ENCODE data around the gene PODN.

PODN gene

DNA sequence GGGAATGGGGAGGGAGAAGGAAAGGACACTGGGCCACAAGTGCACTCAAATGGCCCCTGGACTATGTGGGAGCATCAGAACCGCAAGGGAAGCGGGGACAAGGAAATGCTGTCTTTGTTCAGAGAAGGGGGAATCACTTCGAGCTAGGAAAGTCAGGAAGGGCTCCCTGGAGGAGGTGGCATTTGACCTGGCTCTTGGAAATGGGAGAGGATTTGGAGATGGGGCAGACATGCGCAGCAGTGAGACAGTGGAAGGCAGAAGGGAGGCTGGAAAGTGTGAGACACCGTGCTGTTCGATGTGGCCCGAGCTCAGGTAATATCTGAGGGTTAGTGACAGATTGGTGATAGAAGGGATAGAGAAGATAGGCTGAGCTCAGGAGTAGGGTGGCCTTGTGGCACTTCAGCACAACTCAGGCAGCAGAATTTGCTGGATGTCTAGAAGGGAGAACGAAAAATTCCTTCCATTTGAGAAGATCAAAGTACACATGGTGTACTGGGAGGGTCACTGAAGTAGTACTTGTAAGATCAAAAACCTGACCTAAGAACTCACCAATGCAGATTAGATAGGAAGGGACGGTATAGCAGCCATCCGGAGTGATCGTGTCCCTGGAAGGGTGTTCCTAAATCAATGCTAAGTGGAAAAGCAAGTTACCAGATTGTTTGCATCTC is 55.1 kb downstream of the PODN start:
- DNase-seq, result no peak

GRCh38 chr1:53117836-53118235 is 55.8 kb downstream of the PODN start:
- no peak for DNase-seq

DNA sequence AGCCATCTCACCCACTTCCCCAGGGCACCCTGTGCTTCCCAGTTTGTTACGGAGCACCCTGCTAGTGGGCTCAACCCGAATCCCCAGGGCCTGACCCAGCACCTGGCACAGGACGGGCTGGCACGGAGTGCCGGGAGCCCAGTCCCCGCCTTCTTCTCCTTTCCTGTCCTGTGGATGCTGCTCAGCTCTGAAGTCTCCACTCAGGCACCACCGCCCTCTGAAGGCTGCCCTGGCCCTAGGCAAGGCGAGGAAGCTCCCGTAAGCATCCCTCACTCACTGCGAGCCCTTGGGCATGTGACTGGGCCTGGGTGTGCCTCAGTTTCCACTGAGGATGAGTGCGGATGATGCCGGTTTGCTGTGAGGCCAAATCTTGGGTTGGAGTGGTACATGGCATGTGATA is 58.6 kb downstream of the PODN start:
- no peak for DNase-seq

- DNase-seq, result peak; percentile 24
These were observed 59.5 kb downstream of the PODN start for GRCh38 chr1:53121319-53122172.

DNA sequence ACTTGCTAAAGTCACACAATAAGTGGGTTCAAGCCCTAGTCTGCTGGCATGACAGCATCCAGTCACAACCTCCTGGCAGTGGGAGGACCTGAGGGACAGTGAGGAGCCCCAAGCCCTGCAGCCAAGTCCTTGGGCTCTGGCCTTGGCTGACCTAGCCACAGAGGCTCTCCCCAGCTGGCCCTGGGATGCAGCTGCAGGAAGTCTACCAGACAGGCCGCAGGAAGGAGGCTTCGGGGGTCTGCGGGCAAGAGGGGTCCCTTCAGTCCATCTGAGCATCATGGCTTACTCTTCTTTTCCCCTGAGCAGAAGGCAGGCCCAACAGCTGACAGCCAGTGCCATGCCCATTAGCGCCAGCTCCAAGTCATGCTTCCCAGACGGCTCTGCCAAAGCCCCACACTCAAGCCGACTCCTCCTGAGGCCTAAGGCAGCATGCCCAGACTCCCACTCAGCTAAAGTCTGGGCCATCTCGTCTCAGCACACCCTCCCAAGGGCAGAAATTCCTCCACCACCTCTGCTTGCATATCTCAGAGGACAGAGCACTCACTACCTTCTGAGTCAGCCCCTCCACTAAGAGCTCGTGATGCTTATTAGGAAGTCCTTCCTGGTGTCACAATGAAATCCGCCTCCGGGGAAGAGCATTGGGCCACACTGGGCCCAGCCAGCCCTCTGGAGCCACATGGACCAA is 60.3 kb downstream of the PODN start:
- DNase-seq, result no peak

DNA sequence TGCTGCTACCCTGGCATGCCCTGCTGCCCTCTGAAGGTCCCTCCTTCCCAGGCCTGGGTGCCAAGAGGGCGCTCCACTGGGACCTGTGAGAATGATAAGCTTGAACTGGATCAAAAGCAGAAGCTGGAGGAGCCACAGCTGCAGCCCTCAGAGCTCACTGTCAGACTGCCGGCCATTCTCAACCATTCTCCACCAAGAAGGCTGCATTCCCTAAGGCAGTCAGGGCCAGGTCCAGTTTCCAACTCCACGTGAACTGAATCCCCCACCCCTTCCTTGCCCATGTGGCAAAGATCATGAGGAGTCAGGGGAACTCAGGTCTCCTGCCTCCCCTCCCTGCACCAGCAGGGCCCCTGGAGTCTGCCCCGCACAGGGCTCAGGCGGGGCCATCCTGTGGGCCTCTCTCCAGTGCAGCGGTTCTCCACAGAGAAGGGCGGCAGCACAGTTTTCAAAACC is 61.0 kb downstream of the PODN start:
- DNase-seq, result no peak

- no peak for DNase-seq
These were observed 61.6 kb downstream of the PODN start for GRCh38 chr1:53123453-53124140.

DNA sequence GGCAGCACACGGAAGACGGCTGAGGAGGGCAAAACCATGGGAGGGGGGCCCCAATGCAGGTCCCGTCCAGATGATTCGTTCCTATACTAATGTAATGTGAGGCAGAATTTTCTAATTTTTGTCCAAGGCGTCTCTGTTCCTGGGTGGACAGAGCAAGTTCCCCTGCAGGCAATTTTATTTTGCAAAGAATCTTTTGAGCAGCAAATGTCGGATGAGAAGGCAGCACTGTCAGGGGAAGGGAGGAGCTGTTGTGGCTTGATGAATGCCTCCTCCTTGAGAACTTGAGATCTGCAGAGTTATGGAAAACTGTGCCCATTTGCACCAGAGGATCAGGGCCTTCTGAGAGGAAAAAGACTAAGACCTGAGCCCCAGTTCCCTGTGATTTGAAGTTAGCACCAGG is 63.1 kb downstream of the PODN start:
- DNase-seq, result no peak

DNA sequence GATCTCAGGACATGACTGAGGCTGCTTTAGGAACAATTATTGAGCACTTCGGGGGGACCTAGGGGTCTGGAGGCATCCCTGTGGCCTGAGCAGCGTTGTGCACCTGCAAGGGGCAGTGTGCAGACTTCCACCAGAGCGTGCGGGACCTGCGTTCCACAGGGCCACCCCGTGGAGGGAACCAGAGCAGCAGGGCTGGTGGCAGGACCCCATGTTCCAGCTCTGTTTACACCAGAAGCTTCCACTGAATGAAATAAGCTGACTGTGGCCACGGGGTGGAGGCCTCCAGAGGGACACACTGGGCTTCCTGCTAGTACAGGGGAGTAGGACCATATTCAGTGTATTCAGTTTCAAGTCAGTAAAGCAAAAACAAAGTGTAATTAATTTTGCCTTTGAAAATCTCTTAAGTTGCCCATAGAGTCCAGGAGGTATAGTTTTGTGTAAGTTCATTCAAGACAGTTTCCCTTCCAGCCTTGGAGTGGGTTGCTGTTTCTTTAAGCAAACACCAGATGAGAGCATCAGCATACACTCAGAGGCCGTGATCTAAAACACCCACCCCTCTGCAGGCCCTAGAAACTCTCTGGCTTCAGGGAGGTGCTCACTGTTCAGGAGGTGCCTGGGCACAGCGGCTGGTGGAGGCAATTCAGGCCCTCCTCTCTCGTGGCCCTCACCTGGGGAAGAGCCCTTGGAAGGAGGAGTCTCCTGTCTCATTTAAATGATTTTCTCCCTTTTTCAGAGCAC is 63.8 kb downstream of the PODN start:
- DNase-seq, result no peak

DNA sequence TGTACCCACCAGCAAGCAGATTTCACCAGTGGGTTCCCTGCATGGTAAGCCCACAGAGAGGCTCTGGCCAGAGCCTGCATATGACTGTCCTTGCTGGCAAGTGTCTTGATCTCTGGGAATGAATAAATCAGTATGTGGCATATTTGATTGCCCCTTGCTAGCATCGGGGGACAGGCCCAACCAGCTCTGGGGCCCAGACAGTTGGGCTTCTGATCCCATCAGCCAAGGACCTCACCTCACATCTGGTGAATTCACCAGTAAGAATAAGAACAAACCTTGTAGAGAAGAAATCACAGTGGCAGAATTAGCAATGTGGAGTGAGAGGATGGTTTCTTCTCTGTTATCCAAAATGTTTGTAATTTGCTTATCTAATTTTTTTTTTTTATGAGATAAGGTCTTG is 64.5 kb downstream of the PODN start:
- DNase-seq, result no peak

DNA sequence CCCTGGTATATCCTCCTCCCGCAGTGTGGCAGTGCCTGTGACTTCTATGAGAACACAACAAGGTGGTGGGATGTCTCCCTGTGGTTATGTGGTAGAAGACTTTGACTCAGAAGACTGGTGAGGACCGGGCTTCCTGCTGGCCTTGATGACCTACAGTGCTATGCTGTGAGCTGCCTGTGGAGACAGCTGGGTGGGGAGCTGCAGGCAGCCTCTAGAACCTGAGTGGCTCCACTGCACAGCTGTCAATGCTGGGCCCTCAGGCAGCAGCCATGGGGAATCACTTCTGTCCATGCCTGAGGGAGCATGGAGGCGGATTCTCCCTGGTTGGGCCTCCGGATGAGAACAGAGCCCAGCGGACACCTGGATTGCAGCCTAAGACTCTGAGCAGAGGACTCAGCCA is 65.5 kb downstream of the PODN start:
- no peak for DNase-seq

DNA sequence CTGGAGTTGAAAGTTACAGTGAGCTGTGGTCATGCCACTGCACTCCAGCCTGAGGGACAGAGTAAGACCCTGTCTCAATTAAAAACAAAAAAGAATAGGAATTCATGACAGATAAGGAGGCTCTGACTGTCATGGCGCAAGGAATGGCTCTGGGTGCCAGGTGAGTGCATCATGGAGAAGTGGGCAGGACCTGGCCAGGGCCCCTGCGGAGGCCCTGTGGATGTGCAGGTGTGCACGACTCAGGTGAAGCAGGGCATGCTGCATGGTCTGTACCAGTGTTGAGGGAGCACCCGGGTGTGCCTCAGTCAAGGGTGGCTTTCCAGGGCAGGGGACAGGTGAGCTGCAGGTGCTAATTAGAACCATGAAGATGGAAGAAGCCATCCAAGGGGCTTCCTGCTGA is 66.4 kb downstream of the PODN start:
- DNase-seq, result no peak

DNA sequence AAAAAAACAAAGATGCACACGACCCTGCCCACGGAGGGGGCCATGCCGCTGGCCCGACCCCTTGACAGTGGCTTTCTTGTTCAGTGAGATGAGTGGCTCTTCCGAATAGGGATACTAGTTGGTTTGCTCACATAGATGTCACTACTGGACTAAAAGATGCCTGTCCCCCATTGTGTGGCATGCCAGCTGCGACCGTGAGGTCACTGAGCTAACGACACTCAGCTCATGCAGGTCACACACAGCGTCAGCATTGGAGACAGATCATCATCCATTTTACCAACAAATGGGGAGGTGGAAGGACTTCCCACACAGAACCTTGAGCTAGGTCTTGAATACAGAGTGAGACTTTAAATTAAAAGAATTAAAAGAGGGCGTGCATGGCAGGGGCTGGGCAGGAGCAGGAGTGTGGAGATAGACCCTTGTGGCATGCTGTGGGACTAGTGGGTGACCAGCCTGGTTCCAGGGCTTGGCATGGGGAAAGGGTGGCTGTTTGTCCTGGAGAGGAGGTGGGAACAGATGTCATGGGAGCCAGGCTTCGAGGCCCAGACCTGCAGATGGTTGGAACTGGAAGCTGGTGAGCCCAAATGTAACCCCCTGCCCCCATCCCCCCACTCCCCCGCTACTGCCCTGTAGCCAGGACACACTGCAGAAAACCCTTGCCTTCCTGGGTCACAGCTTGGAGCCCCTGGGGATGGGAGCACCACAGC is 68.0 kb downstream of the PODN start:
- no peak for DNase-seq

DNA sequence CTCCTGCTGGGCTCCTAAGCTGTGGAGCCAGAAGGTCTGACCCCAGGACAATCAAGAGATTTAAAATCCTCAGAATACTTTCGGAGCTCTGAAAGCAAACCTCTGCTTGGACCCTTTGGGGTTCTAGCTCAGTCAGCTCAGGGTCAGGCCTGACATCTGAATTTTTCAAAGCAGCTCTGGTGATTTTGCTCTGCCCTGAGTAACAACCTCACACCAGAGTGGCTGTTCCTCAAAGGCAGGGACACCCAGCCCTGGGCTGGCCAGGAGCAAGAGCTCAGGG is 68.5 kb downstream of the PODN start:
- no peak for DNase-seq

DNA sequence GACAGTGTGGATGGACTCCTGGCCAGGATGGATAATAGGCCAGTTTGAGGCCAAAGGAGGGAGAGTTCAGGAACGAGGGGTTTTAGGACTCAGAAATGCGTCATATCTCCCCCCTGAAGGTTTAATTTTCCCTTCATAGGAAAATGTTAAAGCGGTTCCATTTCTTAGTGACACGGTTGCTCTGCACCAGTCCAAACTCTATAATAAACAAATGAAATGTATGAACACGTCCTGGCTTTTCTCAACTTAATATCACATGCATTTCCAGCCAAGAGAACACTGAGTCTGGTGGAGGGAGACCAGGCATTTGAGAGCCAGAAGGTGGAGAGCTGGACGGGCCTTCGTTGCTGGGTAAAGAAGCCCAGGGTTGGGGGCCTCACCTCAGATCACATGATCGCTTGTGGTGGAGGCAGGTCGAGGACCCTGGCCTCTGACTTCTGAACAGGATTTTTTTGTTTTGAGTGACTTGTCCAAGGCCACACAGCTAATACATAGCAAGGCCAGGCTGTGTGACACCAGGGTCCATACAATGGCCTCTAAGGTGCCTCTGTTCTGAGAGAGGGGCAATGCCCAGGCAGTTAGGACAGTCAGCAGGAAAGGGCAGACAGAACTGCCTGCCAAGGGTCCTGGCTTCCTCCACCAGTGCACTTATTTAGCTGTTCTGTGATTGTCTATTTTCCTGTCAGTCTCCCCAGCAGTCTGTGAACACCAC is 69.0 kb downstream of the PODN start:
- DNase-seq, result no peak

GRCh38 chr1:53131590-53131938 is 69.6 kb downstream of the PODN start:
- DNase-seq, result no peak

DNA sequence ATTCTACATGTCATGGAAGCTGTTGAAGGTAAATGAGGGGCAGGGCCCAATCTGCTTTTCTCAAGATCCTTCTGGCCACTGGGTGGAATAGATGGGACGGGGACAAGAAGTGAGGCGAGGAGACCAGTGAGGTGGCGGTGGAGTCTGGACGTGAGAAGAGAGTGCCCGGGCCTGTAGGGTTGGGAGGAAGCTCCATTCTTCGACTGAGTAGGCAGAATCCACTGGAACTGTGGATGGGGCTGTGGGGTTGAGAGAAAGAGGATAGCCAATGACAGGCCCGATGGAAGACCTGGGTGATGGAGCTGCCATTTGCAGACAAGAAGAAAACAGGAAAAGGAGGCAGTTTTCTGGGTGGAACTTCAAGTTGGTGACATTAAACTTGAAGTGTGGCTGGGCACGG is 70.2 kb downstream of the PODN start:
- no peak for DNase-seq

GRCh38 chr1:53133261-53134041 is 71.4 kb downstream of the PODN start:
- DNase-seq, result no peak

- no peak for DNase-seq
These were observed 72.1 kb downstream of the PODN start for GRCh38 chr1:53134042-53134485.
